LHCN-M2 (cell line): Measurements from ENCODE around the gene VWA7. TPM values are rescaled to one million over a fixed set of nuclear protein-coding genes. Genes with fewer than 3 reads are reported as not detected.
A peak's percentile ranks its signal among the peaks of the same experiment; 100 is the strongest.

Experiments
- DNase-seq: peaks from one replicate; pipeline ENCODE4 v3.0.0-alpha.2; 2012; ENCODE audit warnings: low read depth
- total RNA-seq: library from RNA; depleted of rRNA; stranded (reverse); fragments of >200 nt; gene quantifications from 2 replicates; pipeline ENCODE4 v1.2.3, GENCODE V29; 2014

The VWA7 gene
- total RNA-seq, 1 experiment from 2014 or later: not detected

- DNase-seq: no peak
These were observed 2.1 kb upstream of the VWA7 start for GRCh38 chr6:31778999-31779885.

- DNase-seq: no peak
These were observed 1.1 kb upstream of the VWA7 start for GRCh38 chr6:31778193-31778592.

GRCh38 chr6:31777667-31778050 is 531 bp upstream of the VWA7 start:
- DNase-seq: no peak

- DNase-seq: no peak
These were observed 591 bp downstream of the VWA7 start for GRCh38 chr6:31776485-31776988.

- no peak for DNase-seq
These were observed 1.3 kb downstream of the VWA7 start for GRCh38 chr6:31775633-31776484.

GRCh38 chr6:31775184-31775583 is 1.9 kb downstream of the VWA7 start:
- no peak for DNase-seq

GRCh38 chr6:31771992-31772358 is 5.2 kb downstream of the VWA7 start:
- DNase-seq: peak; percentile 34

GRCh38 chr6:31770860-31771259 is 6.3 kb downstream of the VWA7 start:
- DNase-seq: no peak

GRCh38 chr6:31769684-31770371 is 7.3 kb downstream of the VWA7 start:
- peak; percentile 43 for DNase-seq

GRCh38 chr6:31768363-31769257 is 8.5 kb downstream of the VWA7 start:
- DNase-seq: no peak

- DNase-seq: no peak
These were observed 10.0 kb downstream of the VWA7 start for GRCh38 chr6:31767096-31767645.

GRCh38 chr6:31765910-31766794 is 11.0 kb downstream of the VWA7 start:
- DNase-seq: no peak

GRCh38 chr6:31765559-31765909 is 11.6 kb downstream of the VWA7 start:
- no peak for DNase-seq

- no peak for DNase-seq
These were observed 12.9 kb downstream of the VWA7 start for GRCh38 chr6:31764198-31764597.

GRCh38 chr6:31763619-31763940 is 13.5 kb downstream of the VWA7 start:
- peak; percentile 78 for DNase-seq

GRCh38 chr6:31762878-31763618 is 14.1 kb downstream of the VWA7 start:
- no peak for DNase-seq

GRCh38 chr6:31762356-31762755 is 14.8 kb downstream of the VWA7 start, which contains the start of gene SAPCD1:
TSS of gene SAPCD1 (plus strand) at chr6:31762656. CDS start at chr6:31763055, 399 bp downstream.
- DNase-seq: no peak

- no peak for DNase-seq
These were observed 15.8 kb downstream of the VWA7 start for GRCh38 chr6:31761343-31761742.

GRCh38 chr6:31760790-31761189 is 16.3 kb downstream of the VWA7 start:
- DNase-seq: no peak
